ENCODE results near the gene GALNT18.
"Not testable (repeated sequence)": the region's sequence is repeated elsewhere in the genome, so short reads cannot be mapped to it uniquely, and the experiment has no call there.

Gene GALNT18

GRCh38 chr11:11454671-11455223 is 167.1 kb downstream of the GALNT18 start:
- peak in 2 of 3 experiments; percentile 13 to 66 for DNase-seq

- DNase-seq: no peak
Measured at GRCh38 chr11:11451501-11452005, 170.3 kb downstream of the GALNT18 start.

DNA sequence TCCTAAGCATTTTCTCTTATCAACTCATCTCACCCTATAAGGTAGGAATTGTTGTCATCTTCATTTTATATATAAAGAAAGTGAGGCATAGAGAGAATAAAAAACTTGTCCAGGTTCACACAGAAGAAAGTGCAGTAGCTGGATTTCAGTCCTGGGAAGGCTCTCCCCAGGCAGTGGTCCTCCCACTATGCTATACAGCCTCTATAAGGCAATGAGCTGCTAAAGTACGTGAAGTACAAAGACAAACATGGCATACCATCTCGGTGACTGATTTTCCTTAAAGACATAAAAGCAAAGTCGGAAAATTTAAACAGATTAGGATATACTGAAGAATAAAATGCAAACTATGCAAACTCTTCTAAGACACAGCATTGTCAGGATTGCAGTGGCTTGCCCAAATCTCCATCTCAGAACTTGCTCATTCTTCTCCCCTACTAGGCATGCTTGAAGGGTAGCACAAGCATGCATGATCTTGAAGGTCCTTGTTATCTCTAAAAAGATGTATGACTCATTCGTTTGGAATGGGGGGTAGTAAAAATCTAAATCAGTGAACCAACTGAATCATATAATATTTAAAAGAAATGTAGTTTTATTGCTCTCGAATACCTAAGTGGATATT is 171.0 kb downstream of the GALNT18 start:
- DNase-seq: no peak

DNA sequence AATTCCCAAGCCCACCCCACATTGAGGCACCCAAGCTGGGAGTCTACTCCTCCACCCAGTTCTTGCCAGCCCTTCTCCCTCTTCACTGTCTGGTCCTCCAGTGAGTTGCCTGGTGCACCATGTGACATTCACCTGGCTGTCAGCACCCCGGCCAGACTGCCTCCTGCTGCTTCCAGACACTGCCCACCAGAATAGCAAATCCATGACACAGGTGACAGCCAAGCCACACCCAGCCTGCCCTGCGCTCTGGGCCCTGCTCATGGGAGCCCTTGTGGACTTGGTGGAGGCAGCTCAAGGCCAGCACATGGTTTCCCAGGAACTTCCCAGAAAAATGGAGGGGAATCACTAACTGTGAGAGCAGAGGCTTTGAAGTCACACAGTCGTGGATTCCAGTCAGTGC is 172.5 kb downstream of the GALNT18 start:
- no peak for DNase-seq

DNA sequence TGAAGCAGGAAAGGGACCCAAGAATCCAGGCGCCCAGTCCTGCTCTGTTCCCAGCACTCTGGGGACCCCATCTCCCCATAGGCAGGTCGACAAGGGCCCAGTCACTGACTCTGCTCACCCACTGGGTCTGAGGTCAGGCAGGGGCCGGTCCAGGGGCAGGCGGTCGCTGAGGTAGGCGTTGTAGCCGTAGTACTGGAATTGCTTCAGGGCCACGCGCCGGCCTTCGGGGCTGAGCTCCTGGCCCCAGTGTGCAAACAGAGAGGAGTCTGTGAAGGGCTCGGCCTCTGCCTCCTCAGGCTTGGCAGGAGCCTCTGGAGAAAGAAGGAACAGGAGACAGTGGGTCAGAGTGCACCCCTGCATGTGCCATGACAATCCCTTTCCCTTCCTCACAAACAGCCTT is 173.2 kb downstream of the GALNT18 start:
- no peak for DNase-seq

DNA sequence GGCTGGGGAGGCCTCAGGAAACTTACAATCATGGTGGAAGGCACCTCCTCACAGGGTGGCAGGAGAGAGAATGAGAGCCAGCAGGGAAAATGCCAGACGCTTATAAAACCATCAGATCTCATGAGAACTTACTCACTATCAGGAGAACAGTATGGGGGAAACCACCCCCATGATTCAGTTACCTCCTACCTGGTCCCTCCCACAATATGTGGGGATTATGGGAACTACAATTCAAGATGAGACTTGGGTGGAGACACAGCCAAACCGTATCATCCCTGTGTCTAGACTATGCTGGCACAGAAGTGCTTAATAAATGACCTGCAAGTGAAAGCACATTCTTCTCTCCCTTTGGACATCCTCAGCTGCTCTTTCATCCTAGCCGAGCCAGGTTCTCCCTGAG is 174.2 kb downstream of the GALNT18 start:
- not testable (repeated sequence) for DNase-seq

DNA sequence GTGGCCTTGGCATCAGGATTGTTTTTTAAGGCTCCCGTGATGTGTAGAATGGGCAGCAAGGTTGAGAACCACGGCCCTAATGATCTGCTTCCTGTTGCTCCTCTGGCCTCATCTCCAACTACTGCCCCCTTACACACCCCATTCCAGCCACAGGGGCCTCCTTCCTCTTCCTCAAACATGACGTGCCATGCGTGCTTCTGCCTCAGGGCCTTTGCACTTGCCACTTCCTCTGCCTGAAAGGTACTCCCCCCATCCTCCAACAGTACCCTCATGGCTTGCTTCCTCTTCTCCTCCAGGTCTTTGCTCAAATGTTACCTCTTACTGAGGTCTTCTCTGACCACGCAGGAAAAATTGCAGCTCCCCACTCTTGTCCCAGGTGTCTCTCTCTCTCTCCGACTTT is 174.8 kb downstream of the GALNT18 start:
- DNase-seq: no peak

- DNase-seq: no peak
Measured at GRCh38 chr11:11446564-11446963, 175.2 kb downstream of the GALNT18 start.

DNA sequence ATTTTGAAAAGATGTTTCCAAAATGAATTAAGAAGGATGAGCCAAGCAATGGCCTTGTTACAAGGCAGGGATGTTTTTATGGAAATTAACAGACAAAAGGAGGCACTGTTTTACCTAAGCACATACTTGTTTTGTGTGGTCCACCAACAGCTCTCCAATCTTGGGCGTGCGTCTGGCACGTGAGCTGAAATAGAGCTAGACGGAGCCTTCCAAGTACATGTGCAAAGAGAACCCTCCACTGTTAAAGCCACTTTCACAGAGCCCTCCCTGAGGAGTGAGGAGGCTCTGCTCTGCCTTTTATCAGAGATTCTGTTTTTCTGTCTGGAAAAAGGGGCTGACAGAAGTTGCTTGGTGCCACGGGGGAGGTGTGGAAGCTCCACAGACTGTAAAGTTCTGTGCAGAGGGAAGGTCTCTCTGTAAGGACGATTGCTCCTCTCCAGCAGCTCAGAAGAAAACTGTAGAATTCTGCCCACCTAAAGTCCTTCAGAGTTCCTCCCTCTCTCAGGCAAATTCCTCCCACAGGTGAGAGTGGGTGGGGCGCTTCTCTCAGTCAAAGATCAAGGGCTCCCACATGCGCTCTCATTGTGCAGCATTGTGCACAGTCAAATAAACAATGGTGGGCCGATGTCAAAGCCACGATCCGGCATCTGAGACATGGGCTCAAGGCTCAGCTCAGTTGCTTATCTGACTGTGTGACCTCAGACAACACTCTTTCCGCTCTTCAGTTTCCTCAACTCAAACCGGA is 176.2 kb downstream of the GALNT18 start:
- DNase-seq: no peak

DNA sequence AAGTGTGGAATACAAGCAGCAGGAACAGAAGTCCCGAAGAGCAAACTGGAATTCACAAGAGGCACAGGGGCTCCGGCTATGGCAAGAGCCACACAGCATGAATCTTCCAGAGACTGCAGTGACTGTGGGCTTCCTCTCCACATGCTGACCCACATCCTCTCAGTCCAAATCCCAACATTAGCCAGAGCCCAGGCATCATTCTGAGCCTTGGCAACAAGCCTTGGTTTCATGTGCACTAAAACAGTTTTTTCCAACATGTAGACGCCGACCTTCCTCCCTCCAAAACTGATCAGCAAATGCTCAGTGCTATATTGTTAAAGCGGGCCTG is 177.0 kb downstream of the GALNT18 start:
- no peak for DNase-seq

GRCh38 chr11:11444027-11444803 is 177.6 kb downstream of the GALNT18 start:
- DNase-seq: no peak

GRCh38 chr11:11442791-11443190 is 179.0 kb downstream of the GALNT18 start:
- DNase-seq: no peak

DNA sequence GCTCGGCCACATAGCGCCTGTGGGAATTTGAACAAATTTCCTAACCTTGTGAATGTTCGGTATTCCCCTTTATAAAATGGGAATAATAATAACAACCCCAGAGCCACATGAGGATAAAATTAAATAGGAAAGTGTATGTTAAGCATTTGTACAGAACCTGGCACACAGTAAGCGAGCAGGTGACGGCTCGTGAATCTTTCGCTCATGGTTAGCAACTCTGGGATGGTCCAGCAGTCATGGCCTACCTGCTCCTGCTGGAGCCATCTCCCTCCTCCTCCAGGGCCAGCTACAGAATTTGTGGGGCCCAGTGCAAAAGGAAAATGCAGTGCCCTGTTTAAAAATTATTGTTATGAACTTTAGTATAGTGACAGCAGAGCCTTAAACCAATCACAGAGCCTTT is 180.3 kb downstream of the GALNT18 start:
- no peak for DNase-seq

GRCh38 chr11:11441091-11441490 is 180.7 kb downstream of the GALNT18 start:
- no peak for DNase-seq

DNA sequence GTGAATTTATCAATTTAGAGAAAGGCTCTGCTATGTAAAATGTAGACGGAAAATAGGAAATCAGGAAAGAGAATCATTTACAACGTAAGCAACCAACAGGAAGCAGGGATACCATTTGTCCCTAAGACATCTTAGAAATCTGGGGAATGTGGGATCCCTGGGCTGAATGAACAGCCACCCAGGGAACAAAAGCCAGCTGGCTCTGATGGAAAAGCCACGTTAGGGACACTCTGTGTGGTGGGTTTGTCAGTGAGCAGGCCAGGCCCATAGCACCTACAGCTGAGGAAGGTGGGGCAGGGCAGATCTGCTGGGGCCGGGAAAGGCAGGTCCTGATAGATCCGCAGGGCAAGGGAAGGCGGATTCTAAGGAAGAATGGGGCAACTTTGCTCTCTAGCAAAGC is 181.7 kb downstream of the GALNT18 start:
- DNase-seq: no peak

DNA sequence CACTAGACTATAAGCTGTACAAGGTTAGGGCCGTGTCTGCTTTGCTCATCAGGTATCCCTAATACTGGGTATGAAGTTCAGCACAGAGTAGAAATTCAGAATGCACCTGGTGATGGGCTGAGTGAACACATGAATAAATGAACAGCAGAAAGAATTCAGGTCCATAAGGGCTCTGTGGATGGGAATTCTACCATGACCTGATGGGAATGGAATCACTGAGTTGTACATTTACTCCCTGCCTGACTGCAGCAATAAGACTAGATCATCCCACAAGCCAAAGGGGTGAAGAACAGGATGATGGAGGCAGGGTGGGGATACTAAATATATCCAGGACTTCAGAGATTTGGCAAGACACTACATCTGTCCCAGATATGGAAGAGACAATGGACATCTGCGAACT is 182.2 kb downstream of the GALNT18 start:
- no peak for DNase-seq

- no peak for DNase-seq
Measured at GRCh38 chr11:11436715-11437313, 185.0 kb downstream of the GALNT18 start.

- no peak for DNase-seq
Measured at GRCh38 chr11:11435635-11436034, 186.2 kb downstream of the GALNT18 start.

- DNase-seq: peak in 1 of 3 experiments; percentile 12
Measured at GRCh38 chr11:11433960-11434359, 187.8 kb downstream of the GALNT18 start.

GRCh38 chr11:11432621-11433319 is 189.0 kb downstream of the GALNT18 start:
- no peak for DNase-seq

DNA sequence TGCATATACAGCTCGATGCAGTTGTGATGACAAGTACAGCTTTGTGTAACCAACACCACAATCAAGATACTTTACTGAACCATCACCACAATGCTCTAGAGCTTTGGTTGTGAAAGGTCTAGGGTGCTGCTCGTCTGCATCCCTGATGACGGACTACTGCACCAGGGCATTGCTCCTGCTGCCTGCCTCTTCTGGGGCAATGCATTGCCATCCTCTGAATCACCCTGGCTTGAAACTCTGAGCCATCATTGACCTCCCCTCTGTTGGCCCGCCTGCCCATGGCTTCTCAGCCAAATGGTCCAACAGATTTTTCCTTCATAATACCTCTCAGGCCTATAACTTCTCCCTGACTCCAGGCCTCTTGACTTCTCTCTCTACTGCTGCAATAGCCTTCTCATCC is 191.4 kb downstream of the GALNT18 start:
- no peak for DNase-seq

- DNase-seq: no peak
Measured at GRCh38 chr11:11428714-11429113, 193.1 kb downstream of the GALNT18 start.
